HEK293T (cell line): Measurements from ENCODE around the gene ACBD4.

ENCODE experiments used
- CTCF ChIA-PET: fragments of 350-600 bp; formaldehyde crosslinking; extraction: SDS; loops from one replicate; lab custom pipeline; 2021; ENCODE audit warnings: antibody characterized with exemption, inconsistent platforms; lab: Yijun Ruan, JAX
- POLR2A ChIA-PET: fragments of 350-600 bp; formaldehyde crosslinking; extraction: SDS; loops from one replicate; lab custom pipeline; 2020; ENCODE audit warnings: antibody characterized with exemption, inconsistent platforms; lab: Yijun Ruan, JAX
- DNase-seq: peaks from one replicate; pipeline ENCODE4 v3.0.0; 2012; ENCODE audit warnings: mixed read lengths; ENCODE audit errors: extremely low spot score
- ARNT ChIP-seq: fragments of 450-650 bp; IDR thresholded peaks from 2 replicates; pipeline ENCODE4 v1.6.1; 2017; ENCODE audit warnings: mild to moderate bottlenecking
- BHLHE40 ChIP-seq: fragments of 450-650 bp; IDR thresholded peaks from 2 replicates; pipeline ENCODE4 v1.6.1; 2016; ENCODE audit warnings: mild to moderate bottlenecking, moderate library complexity, borderline replicate concordance
- CTBP1 ChIP-seq: fragments of 450-650 bp; IDR thresholded peaks from 2 replicates; pipeline ENCODE4 v1.6.1; 2016; ENCODE audit warnings: borderline replicate concordance
- ELF4 ChIP-seq: fragments of 450-650 bp; IDR thresholded peaks from 2 replicates; pipeline ENCODE4 v1.6.1; 2017; ENCODE audit warnings: antibody characterized with exemption
- FOXA1 ChIP-seq: fragments of 450-650 bp; IDR thresholded peaks from 2 replicates; pipeline ENCODE4 v1.6.1; 2016; ENCODE audit warnings: mild to moderate bottlenecking
- FOXK2 ChIP-seq: fragments of 450-650 bp; IDR thresholded peaks from 2 replicates; pipeline ENCODE4 v1.6.1; 2016; ENCODE audit warnings: mild to moderate bottlenecking
- FOXM1 ChIP-seq: fragments of 450-650 bp; IDR thresholded peaks from 2 replicates; pipeline ENCODE4 v1.6.1; 2017; ENCODE audit warnings: mild to moderate bottlenecking, borderline replicate concordance
- HDGF ChIP-seq: fragments of 450-650 bp; IDR thresholded peaks from 2 replicates; pipeline ENCODE4 v1.6.1; 2017; ENCODE audit warnings: antibody characterized with exemption, borderline replicate concordance
- L3MBTL2 ChIP-seq: fragments of 450-650 bp; conservative IDR thresholded peaks from 2 replicates; pipeline ENCODE4 v1.6.1; 2016; ENCODE audit warnings: mild to moderate bottlenecking
- LEF1 ChIP-seq: fragments of 450-650 bp; IDR thresholded peaks from 2 replicates; pipeline ENCODE4 v1.6.1; 2017; ENCODE audit warnings: mild to moderate bottlenecking, borderline replicate concordance
- NFRKB ChIP-seq: fragments of 450-650 bp; IDR thresholded peaks from 2 replicates; pipeline ENCODE4 v1.6.1; 2016; ENCODE audit warnings: mild to moderate bottlenecking, moderate library complexity
- SP1 ChIP-seq: fragments of 450-650 bp; IDR thresholded peaks from 2 replicates; pipeline ENCODE4 v1.6.1; 2017
- SUZ12 ChIP-seq: fragments of 450-650 bp; IDR thresholded peaks from 2 replicates; pipeline ENCODE4 v1.6.1; 2016; ENCODE audit warnings: mild to moderate bottlenecking
- TARDBP ChIP-seq: fragments of 450-650 bp; IDR thresholded peaks from 2 replicates; pipeline ENCODE4 v1.6.1; 2016
- ZNF384 ChIP-seq: fragments of 450-650 bp; IDR thresholded peaks from 2 replicates; pipeline ENCODE4 v1.6.1; 2016
- TF ChIP-seq, protein P1 (sequence below): fragments of 450-650 bp; IDR thresholded peaks from 2 replicates; pipeline ENCODE4 v1.6.1; 2016

The ACBD4 gene

GRCh38 chr17:45101883-45102811 is 33.3 kb upstream of the ACBD4 start:
- CTCF ChIA-PET = interaction anchor here (1.1 kb wide), 1 partner anchor 20 kb away, joined by 3 read pairs; no protein-coding TSS in a partner anchor
- POLR2A ChIA-PET = interaction anchor here (1.4 kb wide), 1 partner anchor 47 kb away, joined by 3 read pairs; the partner anchor contains the start of gene HEXIM1
- TF ChIP-seq HDGF = no peak
- TF ChIP-seq ARNT = no peak
- no peak for TF ChIP-seq FOXK2
- no peak for TF ChIP-seq ELF4
- TF ChIP-seq TARDBP = no peak
- no peak for TF ChIP-seq SP1
- no peak for TF ChIP-seq ZNF384
- TF ChIP-seq FOXA1 = no peak
- TF ChIP-seq, protein P1, sequence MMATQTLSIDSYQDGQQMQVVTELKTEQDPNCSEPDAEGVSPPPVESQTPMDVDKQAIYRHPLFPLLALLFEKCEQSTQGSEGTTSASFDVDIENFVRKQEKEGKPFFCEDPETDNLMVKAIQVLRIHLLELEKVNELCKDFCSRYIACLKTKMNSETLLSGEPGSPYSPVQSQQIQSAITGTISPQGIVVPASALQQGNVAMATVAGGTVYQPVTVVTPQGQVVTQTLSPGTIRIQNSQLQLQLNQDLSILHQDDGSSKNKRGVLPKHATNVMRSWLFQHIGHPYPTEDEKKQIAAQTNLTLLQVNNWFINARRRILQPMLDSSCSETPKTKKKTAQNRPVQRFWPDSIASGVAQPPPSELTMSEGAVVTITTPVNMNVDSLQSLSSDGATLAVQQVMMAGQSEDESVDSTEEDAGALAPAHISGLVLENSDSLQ = no peak
- no peak for TF ChIP-seq L3MBTL2
- TF ChIP-seq NFRKB = no peak
- no peak for DNase-seq

DNA sequence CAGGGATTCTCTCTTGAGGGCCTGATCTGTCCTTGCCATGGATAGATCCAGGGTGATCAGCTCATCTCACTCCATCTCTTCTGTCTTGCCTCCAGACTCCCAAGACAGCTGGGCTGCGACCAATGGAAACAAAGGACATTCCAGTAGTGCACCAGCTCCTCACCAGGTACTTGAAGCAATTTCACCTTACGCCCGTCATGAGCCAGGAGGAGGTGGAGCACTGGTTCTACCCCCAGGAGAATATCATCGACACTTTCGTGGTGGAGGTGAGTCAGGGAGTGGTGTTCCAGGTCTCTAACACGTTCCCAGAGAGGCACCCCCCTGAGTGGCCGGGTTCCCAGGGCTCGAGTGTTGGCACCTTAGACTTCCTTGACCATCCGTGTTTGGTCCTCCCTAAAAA is 32.6 kb upstream of the ACBD4 start:
- no peak for DNase-seq
- TF ChIP-seq BHLHE40 (no peak), TARDBP (no peak), L3MBTL2 (no peak), FOXK2 (no peak), FOXM1 (no peak), FOXA1 (no peak), CTBP1 (no peak), SUZ12 (no peak), LEF1 (no peak), ARNT (no peak), NFRKB (no peak), ELF4 (no peak)
- TF ChIP-seq, protein P1 = no peak
- ChIA-PET POLR2A (interaction anchor here (1.4 kb wide), 1 partner anchor 46 kb away, joined by 3 read pairs; the partner anchor contains the start of gene HEXIM1), CTCF (interaction anchor here (1.1 kb wide), 1 partner anchor 20 kb away, joined by 3 read pairs; no protein-coding TSS in a partner anchor)

DNA sequence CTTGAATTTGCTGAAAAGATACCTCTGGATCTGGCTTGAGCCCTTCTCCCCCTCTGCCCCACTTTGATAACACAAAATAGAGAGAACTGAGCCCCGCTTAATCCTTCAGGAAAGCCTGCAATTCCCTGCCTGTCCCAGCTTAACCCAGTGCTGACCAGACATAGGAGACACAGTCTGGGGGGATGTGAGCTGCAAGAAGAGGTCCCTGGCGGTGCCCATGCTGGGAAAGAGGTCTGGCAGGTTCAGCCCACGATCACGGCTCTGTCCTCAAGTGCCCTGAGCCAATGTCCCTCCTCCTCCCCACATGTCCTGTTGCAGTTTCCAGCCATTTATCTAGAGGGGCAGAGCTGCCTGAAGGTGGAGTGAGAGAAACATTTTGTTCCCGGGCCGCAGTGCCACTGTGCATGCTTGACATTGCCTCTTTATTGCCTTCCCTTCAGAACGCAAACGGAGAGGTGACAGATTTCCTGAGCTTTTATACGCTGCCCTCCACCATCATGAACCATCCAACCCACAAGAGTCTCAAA is 32.2 kb upstream of the ACBD4 start:
- no peak for DNase-seq
- TF ChIP-seq SP1 (no peak), FOXK2 (no peak), BHLHE40 (no peak), CTBP1 (no peak), TARDBP (no peak), HDGF (no peak), FOXA1 (no peak), ZNF384 (no peak), FOXM1 (no peak), ARNT (no peak), SUZ12 (no peak), ELF4 (no peak), LEF1 (no peak), L3MBTL2 (no peak), NFRKB (no peak)
- TF ChIP-seq, protein P1 = no peak
- ChIA-PET CTCF (interaction anchor here (1.1 kb wide), 1 partner anchor 21 kb away, joined by 3 read pairs; no protein-coding TSS in a partner anchor), POLR2A (interaction anchor here (0.8 to 1.4 kb wide), 2 partner anchors 26 to 45 kb away, joined by 3 read pairs; partner anchors contain the start of gene HEXIM1)

- TF ChIP-seq BHLHE40 = no peak
- no peak for TF ChIP-seq FOXK2
- TF ChIP-seq ZNF384 = no peak
- DNase-seq = no peak
- ChIA-PET POLR2A (interaction anchor here (0.8 kb wide), 1 partner anchor 25 kb away, joined by 3 read pairs; no protein-coding TSS in a partner anchor), CTCF (interaction anchor here (1.5 kb wide), 1 partner anchor 9 kb away, joined by 5 read pairs; no protein-coding TSS in a partner anchor)
These were observed 31.5 kb upstream of the ACBD4 start for GRCh38 chr17:45104029-45104428.

DNA sequence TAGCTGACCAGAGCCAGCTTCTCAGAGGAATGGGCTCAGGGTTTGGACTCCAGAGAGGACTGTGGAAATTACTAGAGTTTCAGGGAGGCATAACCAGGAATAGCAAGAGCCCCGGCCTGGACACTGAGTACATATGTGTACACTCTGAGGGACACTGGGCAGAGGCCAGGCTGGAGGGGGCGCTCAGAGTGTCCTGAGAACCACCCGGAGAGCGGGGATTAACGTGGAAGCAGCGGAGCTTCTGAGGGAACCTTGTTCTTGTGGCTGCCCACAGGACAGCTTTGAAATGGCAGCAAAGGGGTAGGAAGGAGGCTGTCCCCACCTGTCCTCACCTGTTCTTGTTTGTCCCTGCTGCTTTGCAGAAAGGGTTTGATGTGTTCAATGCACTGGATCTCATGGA is 31.0 kb upstream of the ACBD4 start:
- TF ChIP-seq NFRKB = no peak
- TF ChIP-seq HDGF = no peak
- no peak for TF ChIP-seq LEF1
- TF ChIP-seq SP1 = no peak
- TF ChIP-seq FOXM1 = no peak
- no peak for TF ChIP-seq TARDBP
- TF ChIP-seq ARNT = no peak
- TF ChIP-seq BHLHE40 = no peak
- no peak for TF ChIP-seq SUZ12
- TF ChIP-seq, protein P1 = no peak
- no peak for TF ChIP-seq ELF4
- TF ChIP-seq ZNF384 = no peak
- TF ChIP-seq CTBP1 = no peak
- no peak for TF ChIP-seq FOXK2
- TF ChIP-seq L3MBTL2 = no peak
- TF ChIP-seq FOXA1 = no peak
- CTCF ChIA-PET = interaction anchor here (1.0 to 1.5 kb wide), 3 partner anchors 10 to 31 kb away, joined by 3 to 5 read pairs (median 3); partner anchors contain the start of genes ACBD4 and PLCD3
- DNase-seq = no peak
- POLR2A ChIA-PET = no interaction called here
